COLO668 (cell line): ENCODE results near the gene ADGRB3.

Experiments
- DNase-seq: peaks from one replicate; lab custom pipeline; 2025; ENCODE audit not compliant: unreplicated experiment; lab: John Stamatoyannopoulos, UW

The ADGRB3 gene

GRCh38 chr6:69018906-69019305, 383.8 kb downstream of the ADGRB3 start:
- no peak for DNase-seq

- no peak for DNase-seq
Observed at GRCh38 chr6:69019832-69020231, 384.8 kb downstream of the ADGRB3 start.

- DNase-seq = no peak
Observed at GRCh38 chr6:69022993-69023392, 387.9 kb downstream of the ADGRB3 start.

GRCh38 chr6:69026243-69026642, 391.2 kb downstream of the ADGRB3 start:
- no peak for DNase-seq

GRCh38 chr6:69026715-69027114, 391.6 kb downstream of the ADGRB3 start:
- DNase-seq = no peak

GRCh38 chr6:69027861-69028260, 392.8 kb downstream of the ADGRB3 start:
- DNase-seq = no peak

- DNase-seq = no peak
Observed at GRCh38 chr6:69038841-69039240, 403.8 kb downstream of the ADGRB3 start.

- no peak for DNase-seq
Observed at GRCh38 chr6:69042297-69042696, 407.2 kb downstream of the ADGRB3 start.

GRCh38 chr6:69044534-69044933, 409.5 kb downstream of the ADGRB3 start:
- DNase-seq = no peak

- no peak for DNase-seq
Observed at GRCh38 chr6:69059413-69059812, 424.3 kb downstream of the ADGRB3 start.

- DNase-seq = no peak
Observed at GRCh38 chr6:69061066-69061465, 426.0 kb downstream of the ADGRB3 start.

GRCh38 chr6:69063401-69063800, 428.3 kb downstream of the ADGRB3 start:
- DNase-seq = no peak

GRCh38 chr6:69064226-69064625, 429.1 kb downstream of the ADGRB3 start:
- DNase-seq = no peak

- no peak for DNase-seq
Observed at GRCh38 chr6:69069881-69070280, 434.8 kb downstream of the ADGRB3 start.

GRCh38 chr6:69072796-69073195, 437.7 kb downstream of the ADGRB3 start:
- no peak for DNase-seq

GRCh38 chr6:69084746-69085335, 449.8 kb downstream of the ADGRB3 start:
- no peak for DNase-seq

GRCh38 chr6:69086689-69087088, 451.6 kb downstream of the ADGRB3 start:
- no peak for DNase-seq

GRCh38 chr6:69089539-69089938, 454.5 kb downstream of the ADGRB3 start:
- no peak for DNase-seq

GRCh38 chr6:69090132-69090531, 455.1 kb downstream of the ADGRB3 start:
- no peak for DNase-seq

- DNase-seq = no peak
Observed at GRCh38 chr6:69096681-69097080, 461.6 kb downstream of the ADGRB3 start.

GRCh38 chr6:69097948-69098347, 462.9 kb downstream of the ADGRB3 start:
- DNase-seq = no peak

GRCh38 chr6:69098910-69099309, 463.8 kb downstream of the ADGRB3 start:
- no peak for DNase-seq

GRCh38 chr6:69100772-69101171, 465.7 kb downstream of the ADGRB3 start:
- DNase-seq = no peak

GRCh38 chr6:69102416-69102815, 467.3 kb downstream of the ADGRB3 start:
- no peak for DNase-seq
